ENCODE data around the gene CTCF. TPM values are rescaled to one million over a fixed set of nuclear protein-coding genes. Genes with fewer than 3 reads are reported as not detected.

CTCF gene
- total RNA-seq, 2 donors from 2014 or later = 37.0 to 47.3 TPM

- Histone ChIP-seq H3K4me3 (no peak overlapping the region), H3K27me3 (no peaks in the 10 kb centered on the region), H3K27ac (no peak overlapping the region), H3K9ac (ENCODE audit: low read depth in 2 of 2, low read length in 2 of 2) (no peak overlapping the region), H3K9me3 (no peaks in the 10 kb centered on the region), H3K36me3 (no peaks in the 10 kb centered on the region), H3K4me1 (no peaks in the 10 kb centered on the region)
- no peak for TF ChIP-seq CTCF (IDR thresholded peaks at IDR 0.05)
- no peak for DNase-seq
- intact Hi-C loops (cut with DNase I) = no loop called here
Measured at GRCh38 chr16:67606632-67607031, 44.3 kb downstream of the CTCF start.

- DNase-seq = no peak
- TF ChIP-seq CTCF (IDR thresholded peaks at IDR 0.05) = no peak
- intact Hi-C loops (cut with DNase I) = no loop called here
Measured at GRCh38 chr16:67608364-67608763, 46.0 kb downstream of the CTCF start.

GRCh38 chr16:67613808-67614207 is 51.5 kb downstream of the CTCF start:
- intact Hi-C loops (cut with DNase I) = no loop called here
- no peak overlapping the region for H3K4me3 ChIP-seq
- H3K27me3 ChIP-seq = no peaks in the 10 kb centered on the region
- no peak for TF ChIP-seq CTCF (IDR thresholded peaks at IDR 0.05)
- no peaks in the 10 kb centered on the region for H3K4me1 ChIP-seq
- no peak for DNase-seq
- H3K9me3 ChIP-seq = no peaks in the 10 kb centered on the region
- no peak overlapping the region for H3K9ac ChIP-seq (ENCODE audit: low read depth in 2 of 2, low read length in 2 of 2)
- H3K27ac ChIP-seq = no peak overlapping the region
- peaks cover 5% of the 10 kb centered on the region for H3K36me3 ChIP-seq

More at GRCh38 chr16:67608364-67608763, 46.0 kb downstream of the CTCF start:
- no peak overlapping the region for H3K4me3 ChIP-seq
- no peaks in the 10 kb centered on the region for H3K4me1 ChIP-seq
- H3K9ac ChIP-seq (ENCODE audit: low read depth in 2 of 2, low read length in 2 of 2) = no peak overlapping the region
- no peaks in the 10 kb centered on the region for H3K36me3 ChIP-seq
- no peaks in the 10 kb centered on the region for H3K27me3 ChIP-seq
- H3K27ac ChIP-seq = no peak overlapping the region
- H3K9me3 ChIP-seq = no peaks in the 10 kb centered on the region

- Histone ChIP-seq H3K9ac (ENCODE audit: low read depth in 2 of 2, low read length in 2 of 2) (no peak overlapping the region), H3K27me3 (no peaks in the 10 kb centered on the region), H3K9me3 (no peaks in the 10 kb centered on the region), H3K4me3 (no peak overlapping the region), H3K4me1 (no peaks in the 10 kb centered on the region), H3K36me3 (peaks cover 22% of the 10 kb centered on the region), H3K27ac (no peak overlapping the region)
- DNase-seq = no peak
- no peak for TF ChIP-seq CTCF (IDR thresholded peaks at IDR 0.05)
- intact Hi-C loops (cut with DNase I) = no loop called here
Measured at GRCh38 chr16:67628216-67628615, 65.9 kb downstream of the CTCF start.

- TF ChIP-seq CTCF (IDR thresholded peaks at IDR 0.05) = no peak
- Histone ChIP-seq H3K27me3 (no peaks in the 10 kb centered on the region), H3K36me3 (peaks cover 13% of the 10 kb centered on the region), H3K4me1 (no peaks in the 10 kb centered on the region), H3K27ac (no peak overlapping the region), H3K9me3 (no peaks in the 10 kb centered on the region), H3K9ac (ENCODE audit: low read depth in 2 of 2, low read length in 2 of 2) (no peak overlapping the region), H3K4me3 (no peak overlapping the region)
- DNase-seq = no peak
- intact Hi-C loops (cut with DNase I) = no loop called here
Measured at GRCh38 chr16:67632415-67633172, 70.3 kb downstream of the CTCF start.
